Stomach smooth muscle (tissue), 2 donors: ENCODE data around the gene PPP2R3B.
"Not testable (repeated sequence)": the region's sequence is repeated elsewhere in the genome, so short reads cannot be mapped to it uniquely, and the experiment has no call there.

Experiments used
- H3K27ac ChIP-seq: one replicate; pipeline ENCODE4 v1.7.0; 2013; ENCODE audit warnings: mild to moderate bottlenecking, low read length, inconsistent platforms
- H3K27me3 ChIP-seq, 2 donors: one replicate each; pipeline ENCODE4 v1.7.0; 2013; ENCODE audit warnings: low read length in 2 of 2; ENCODE audit not compliant: insufficient read depth in 2 of 2, control insufficient read depth in 1 of 2
- H3K36me3 ChIP-seq, 2 donors: one replicate each; pipeline ENCODE4 v1.7.0; 2013; ENCODE audit warnings: low read length in 2 of 2; ENCODE audit not compliant: control insufficient read depth in 2 of 2, insufficient read depth in 2 of 2
- H3K4me1 ChIP-seq: one replicate; pipeline ENCODE4 v1.7.0; 2013; ENCODE audit warnings: low read length; ENCODE audit not compliant: control insufficient read depth, insufficient read depth
- H3K4me3 ChIP-seq, 2 donors: one replicate each; pipeline ENCODE4 v1.7.0; 2013; ENCODE audit warnings: low read length in 2 of 2
- H3K9ac ChIP-seq, 2 donors: one replicate each; pipeline ENCODE4 v1.7.0; 2013; ENCODE audit warnings: low read length in 2 of 2, mild to moderate bottlenecking in 1 of 2
- H3K9me3 ChIP-seq, 2 donors: one replicate each; pipeline ENCODE4 v1.7.0; 2013; ENCODE audit warnings: low read length in 2 of 2; ENCODE audit not compliant: control insufficient read depth in 2 of 2
- donor health status: healthy.
- donor health status: Pancreatic carcinoma.

PPP2R3B gene

GRCh38 chrX:402857-403256 is 16.1 kb upstream of the PPP2R3B start:
- H3K4me1 ChIP-seq = no peaks in the 10 kb centered on the region
- H3K27ac ChIP-seq = no peak overlapping the region
- no peaks in the 10 kb centered on the region for H3K27me3 ChIP-seq
- no peak overlapping the region for H3K4me3 ChIP-seq
- no peak overlapping the region for H3K9ac ChIP-seq
- no peaks in the 10 kb centered on the region for H3K36me3 ChIP-seq
- no peaks in the 10 kb centered on the region for H3K9me3 ChIP-seq

DNA sequence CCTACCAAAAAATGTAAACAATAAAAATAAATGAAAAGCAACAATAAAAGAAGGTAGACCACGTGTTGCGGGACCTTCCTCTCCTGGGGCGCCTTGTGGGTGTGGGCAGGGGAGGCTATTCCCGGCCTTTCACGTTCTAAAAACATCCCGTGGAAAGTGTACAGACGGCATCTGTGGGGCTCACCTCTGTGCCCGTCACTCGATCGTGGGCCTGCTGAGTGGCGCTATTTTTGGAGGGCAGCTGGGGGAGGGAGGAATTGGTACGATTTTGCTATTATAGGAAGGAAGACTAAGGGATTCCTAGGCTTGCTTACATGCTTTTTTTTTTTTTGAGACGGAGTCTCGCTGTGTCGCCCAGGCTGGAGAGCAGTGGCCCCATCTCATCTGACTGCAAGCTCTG is 13.6 kb upstream of the PPP2R3B start:
- no peak overlapping the region for H3K27ac ChIP-seq
- no peaks in the 10 kb centered on the region for H3K27me3 ChIP-seq
- no peaks in the 10 kb centered on the region for H3K9me3 ChIP-seq
- H3K4me3 ChIP-seq = no peak overlapping the region
- H3K9ac ChIP-seq = no peak overlapping the region
- no peaks in the 10 kb centered on the region for H3K36me3 ChIP-seq
- H3K4me1 ChIP-seq = no peaks in the 10 kb centered on the region

GRCh38 chrX:397575-397974 is 10.9 kb upstream of the PPP2R3B start:
- Histone ChIP-seq H3K27me3 (no peaks in the 10 kb centered on the region), H3K27ac (no peak overlapping the region), H3K9ac (no peak overlapping the region), H3K4me1 (no peaks in the 10 kb centered on the region), H3K9me3 (no peaks in the 10 kb centered on the region), H3K4me3 (no peak overlapping the region), H3K36me3 (no peaks in the 10 kb centered on the region)

DNA sequence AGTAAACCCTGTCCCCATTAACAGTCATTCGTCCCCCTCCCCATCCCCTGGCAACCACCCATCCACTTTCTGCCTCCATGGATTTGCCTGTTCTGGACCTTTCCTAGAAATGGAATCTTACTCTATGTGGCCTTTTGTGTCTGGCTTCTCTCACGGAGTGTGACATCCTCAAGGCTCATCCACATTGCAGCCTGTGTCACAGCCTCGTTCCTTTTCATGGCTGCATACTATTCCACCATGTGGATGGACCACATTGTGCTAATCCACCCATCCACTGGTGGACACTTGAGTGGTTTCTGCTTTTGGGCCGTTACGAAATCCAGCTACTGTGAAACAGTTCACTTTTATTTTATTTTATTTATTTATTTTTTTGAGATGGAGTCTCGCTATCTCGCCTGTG is 8.1 kb upstream of the PPP2R3B start:
- H3K36me3 ChIP-seq = no peaks in the 10 kb centered on the region
- H3K4me3 ChIP-seq = no peak overlapping the region
- no peaks in the 10 kb centered on the region for H3K27me3 ChIP-seq
- no peaks in the 10 kb centered on the region for H3K4me1 ChIP-seq
- H3K27ac ChIP-seq = no peak overlapping the region
- no peak overlapping the region for H3K9ac ChIP-seq
- H3K9me3 ChIP-seq = no peaks in the 10 kb centered on the region

- H3K27me3 ChIP-seq = no peaks in the 10 kb centered on the region
- H3K4me3 ChIP-seq = no peak overlapping the region
- H3K36me3 ChIP-seq = no peaks in the 10 kb centered on the region
- no peak overlapping the region for H3K27ac ChIP-seq
- no peak overlapping the region for H3K9ac ChIP-seq
- H3K9me3 ChIP-seq = no peaks in the 10 kb centered on the region
- peaks cover 3% of the 10 kb centered on the region for H3K4me1 ChIP-seq
Observed at GRCh38 chrX:392575-392846, 5.8 kb upstream of the PPP2R3B start.

- Histone ChIP-seq H3K27ac (no peak overlapping the region), H3K4me1 (peaks cover 3% of the 10 kb centered on the region), H3K36me3 (no peaks in the 10 kb centered on the region), H3K4me3 (no peak overlapping the region), H3K9ac (no peak overlapping the region), H3K9me3 (no peaks in the 10 kb centered on the region), H3K27me3 (no peaks in the 10 kb centered on the region)
Observed at GRCh38 chrX:391717-392574, 5.2 kb upstream of the PPP2R3B start.

GRCh38 chrX:390459-390858 is 3.8 kb upstream of the PPP2R3B start:
- Histone ChIP-seq H3K9me3 (no peaks in the 10 kb centered on the region), H3K4me3 (no peak overlapping the region), H3K9ac (no peak overlapping the region), H3K36me3 (no peaks in the 10 kb centered on the region), H3K4me1 (peaks cover 8% of the 10 kb centered on the region), H3K27me3 (no peaks in the 10 kb centered on the region), H3K27ac (no peak overlapping the region)

DNA sequence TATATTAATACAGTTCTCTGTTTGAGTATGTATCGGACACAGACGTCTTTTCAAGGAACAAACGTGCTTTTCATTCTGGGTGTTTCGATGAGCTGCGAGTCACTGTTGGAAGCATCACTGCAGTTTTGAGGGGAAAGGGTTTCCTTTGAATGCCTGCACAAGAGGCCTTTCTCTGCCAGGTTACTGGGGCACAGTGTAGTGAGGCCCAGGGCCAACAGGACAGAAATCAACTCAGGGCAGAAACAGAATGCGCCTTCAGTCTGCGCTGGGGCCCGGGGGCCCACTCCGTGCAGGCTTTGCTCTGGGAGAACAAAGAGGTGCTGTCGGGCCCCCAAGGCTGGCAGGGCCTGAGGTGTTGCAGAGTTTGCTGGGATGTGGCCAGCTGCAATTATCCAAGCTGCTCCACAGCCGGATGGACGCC is 2.3 kb upstream of the PPP2R3B start:
- Histone ChIP-seq H3K4me3 (no peak overlapping the region), H3K27ac (no peak overlapping the region), H3K9ac (no peak overlapping the region), H3K9me3 (no peaks in the 10 kb centered on the region), H3K36me3 (no peaks in the 10 kb centered on the region), H3K27me3 (no peaks in the 10 kb centered on the region), H3K4me1 (peaks cover 8% of the 10 kb centered on the region)

DNA sequence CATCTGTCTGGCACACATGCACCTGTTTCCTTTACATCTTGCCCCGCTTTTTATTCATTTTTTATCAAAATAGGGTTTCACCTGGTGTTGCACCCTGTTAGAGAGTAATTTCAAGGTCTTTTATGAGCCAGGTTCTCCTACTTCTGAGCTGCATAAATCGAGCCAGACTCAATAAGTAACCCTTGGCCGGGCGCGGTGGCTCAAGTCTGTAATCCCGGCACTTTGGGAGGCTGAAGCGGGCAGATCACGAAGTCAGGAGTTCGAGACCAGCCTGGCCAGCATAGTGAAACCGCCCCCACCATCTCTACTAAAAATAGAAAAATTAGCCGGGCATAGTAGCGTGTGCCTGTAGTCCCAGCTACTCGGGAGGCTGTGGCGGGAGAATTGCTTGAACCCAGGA is 1.0 kb upstream of the PPP2R3B start:
- Histone ChIP-seq H3K9me3 (no peaks in the 10 kb centered on the region), H3K4me3 (peak overlapping the region; percentile 75 to 94), H3K27me3 (no peaks in the 10 kb centered on the region)

DNA sequence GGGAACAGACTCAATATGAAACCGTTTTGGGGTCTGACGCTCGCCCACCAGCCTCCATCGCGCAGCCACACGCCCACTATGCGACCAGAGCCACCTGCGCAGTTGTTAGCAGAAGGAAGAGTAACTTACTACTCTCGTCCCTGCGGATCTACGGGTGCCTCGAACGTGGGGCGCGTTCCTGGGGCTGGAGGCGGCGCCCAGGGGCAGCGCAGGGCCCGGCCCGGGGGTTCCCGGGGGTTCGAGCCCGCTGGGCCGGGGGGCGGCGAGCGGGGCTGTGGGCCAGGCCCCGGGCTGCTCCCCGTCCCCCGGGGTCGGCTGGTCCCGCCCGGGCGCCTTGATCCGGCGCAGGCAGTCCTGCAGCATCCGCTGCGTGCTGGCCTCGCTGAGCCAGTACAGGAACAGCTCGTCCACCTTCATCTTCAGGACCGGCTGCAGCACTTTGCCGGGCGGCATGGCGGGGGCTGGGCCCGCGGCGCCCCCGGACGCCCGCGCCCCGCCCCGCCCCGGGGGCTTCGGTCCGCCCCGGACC is 404 bp downstream of the PPP2R3B start:
- no peaks in the 10 kb centered on the region for H3K9me3 ChIP-seq
- no peaks in the 10 kb centered on the region for H3K27me3 ChIP-seq
- peak overlapping the region; percentile 29 to 93 for H3K9ac ChIP-seq
- H3K4me3 ChIP-seq = peak overlapping the region; percentile 89 to 94
- no peaks in the 10 kb centered on the region for H3K36me3 ChIP-seq
- peaks cover 8% of the 10 kb centered on the region for H3K4me1 ChIP-seq
- H3K27ac ChIP-seq = no peak overlapping the region

More for the DNA sequence above, 1.0 kb upstream of the PPP2R3B start:
- Histone ChIP-seq H3K4me1 (peaks cover 8% of the 10 kb centered on the region), H3K9ac (peak overlapping the region; percentile 63 to 80), H3K36me3 (no peaks in the 10 kb centered on the region), H3K27ac (peak overlapping the region; percentile 97)

- not testable (repeated sequence) for H3K9ac ChIP-seq, H3K9me3 ChIP-seq, H3K36me3 ChIP-seq, H3K27ac ChIP-seq, H3K4me1 ChIP-seq, H3K27me3 ChIP-seq
- H3K4me3 ChIP-seq = peak overlapping the region in 1 of 2 donors; percentile 94
Observed at GRCh38 chrX:385736-386135, 971 bp downstream of the PPP2R3B start.
